Measurements from ENCODE around the gene LVRN.

Gene LVRN

DNA sequence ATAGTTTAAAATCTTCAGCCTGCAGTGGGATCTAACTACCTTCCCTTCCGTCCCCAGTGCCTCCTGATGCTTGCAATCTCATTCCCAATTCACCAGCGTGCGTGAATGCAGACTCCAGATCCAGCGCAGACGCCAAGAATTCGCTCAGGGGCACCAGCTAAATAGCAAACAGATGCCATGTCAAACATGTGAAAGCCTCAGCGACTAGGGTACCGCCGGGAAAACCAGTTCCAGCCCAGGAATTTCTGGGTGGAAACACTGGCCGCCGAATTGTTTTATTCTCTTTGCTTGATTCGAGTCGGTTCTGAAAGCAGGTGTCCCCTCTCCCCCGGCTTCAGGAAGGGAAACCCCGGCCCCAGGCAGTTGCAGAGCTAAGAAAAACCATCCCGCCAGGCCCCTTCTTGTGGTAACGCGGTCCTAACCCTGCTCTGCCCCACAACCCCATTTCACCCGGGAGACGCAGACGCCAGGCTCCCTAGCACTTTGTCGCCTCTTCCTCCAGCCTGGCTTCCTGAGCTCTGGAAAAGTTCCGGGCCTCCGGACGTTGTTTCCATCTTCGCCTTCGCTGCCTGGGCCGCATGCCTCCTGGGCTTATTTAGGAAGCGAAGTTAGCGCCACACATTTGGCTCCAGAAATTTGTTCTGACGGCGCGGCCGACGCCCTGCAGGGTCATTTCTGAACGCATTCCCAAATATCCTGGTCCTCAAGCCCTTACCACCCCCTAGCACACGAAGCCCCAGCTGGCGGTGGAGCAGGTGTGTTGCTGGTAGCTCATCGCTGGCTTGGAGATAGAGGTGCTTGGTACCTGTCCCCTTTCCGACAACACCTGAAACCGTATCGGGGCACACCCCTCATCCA lies 665 bp upstream of the LVRN start:
- no peak for DNase-seq

- no peak for DNase-seq
These were observed 509 bp downstream of the LVRN start for GRCh38 chr5:115962565-115963402.

DNA sequence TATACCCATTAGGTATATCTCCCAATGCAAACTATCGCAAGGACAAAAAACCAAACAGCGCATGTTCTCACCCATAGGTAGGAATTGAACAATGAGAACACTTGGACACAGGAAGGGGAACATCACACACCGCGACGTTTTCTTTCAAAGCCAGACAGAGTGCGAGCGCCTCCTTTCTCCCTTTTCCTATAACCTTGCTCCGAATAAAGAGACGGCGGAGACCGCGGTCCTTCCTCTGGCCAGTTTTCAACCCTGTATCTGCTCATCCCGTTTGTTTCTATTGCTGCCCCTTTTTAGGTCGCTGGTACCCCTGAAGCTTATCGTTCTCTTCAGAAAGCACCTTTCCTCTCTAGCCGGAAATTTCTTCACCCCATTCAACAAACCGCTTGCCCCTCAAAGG lies 1.3 kb downstream of the LVRN start:
- no peak for DNase-seq

GRCh38 chr5:115968770-115969169 lies 6.5 kb downstream of the LVRN start:
- DNase-seq, result no peak

DNA sequence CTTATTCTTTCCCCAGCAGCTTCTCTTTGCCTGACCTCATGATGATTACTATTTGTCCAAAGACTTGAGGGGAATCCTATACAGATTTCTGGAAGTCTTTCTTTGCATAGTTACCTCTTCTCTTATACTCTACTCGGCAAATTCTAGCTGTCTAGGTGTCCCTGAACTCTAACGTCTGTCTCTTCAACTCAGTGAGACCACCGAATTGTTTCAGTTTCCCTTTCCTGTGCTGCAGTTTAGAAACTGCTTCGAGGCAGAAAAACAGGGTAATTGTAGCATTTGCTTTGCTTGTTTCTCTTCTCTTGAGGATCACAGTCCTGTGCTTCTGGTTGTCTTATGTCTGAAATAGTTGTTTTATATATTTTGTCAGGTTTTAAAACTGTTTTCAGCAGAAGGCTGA lies 14.8 kb downstream of the LVRN start:
- no peak for DNase-seq

DNA sequence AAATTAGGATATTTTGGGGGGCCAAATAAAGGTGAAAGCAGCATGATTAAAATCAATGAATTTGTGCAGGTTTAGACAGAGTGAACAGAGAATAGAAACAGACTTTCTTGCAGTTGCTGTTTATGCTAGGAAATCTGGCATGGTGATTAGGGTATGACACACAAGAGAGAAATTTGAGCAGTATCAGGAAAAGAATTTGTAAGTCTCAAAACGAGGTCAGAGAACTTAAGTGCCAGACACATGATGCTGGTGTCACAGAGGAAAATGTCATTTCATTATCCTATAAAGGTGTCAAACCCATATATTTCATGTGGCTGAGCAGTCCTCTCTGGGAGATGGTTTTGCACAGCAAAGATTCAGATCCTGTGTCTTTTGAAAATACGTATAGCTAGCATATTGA lies 15.7 kb downstream of the LVRN start:
- DNase-seq, result no peak

GRCh38 chr5:115978779-115979178 lies 16.5 kb downstream of the LVRN start:
- no peak for DNase-seq

- DNase-seq, result no peak
These were observed 17.1 kb downstream of the LVRN start for GRCh38 chr5:115979201-115980041.

- no peak for DNase-seq
These were observed 21.2 kb downstream of the LVRN start for GRCh38 chr5:115983519-115983918.

- no peak for DNase-seq
These were observed 23.8 kb downstream of the LVRN start for GRCh38 chr5:115985802-115986757.

DNA sequence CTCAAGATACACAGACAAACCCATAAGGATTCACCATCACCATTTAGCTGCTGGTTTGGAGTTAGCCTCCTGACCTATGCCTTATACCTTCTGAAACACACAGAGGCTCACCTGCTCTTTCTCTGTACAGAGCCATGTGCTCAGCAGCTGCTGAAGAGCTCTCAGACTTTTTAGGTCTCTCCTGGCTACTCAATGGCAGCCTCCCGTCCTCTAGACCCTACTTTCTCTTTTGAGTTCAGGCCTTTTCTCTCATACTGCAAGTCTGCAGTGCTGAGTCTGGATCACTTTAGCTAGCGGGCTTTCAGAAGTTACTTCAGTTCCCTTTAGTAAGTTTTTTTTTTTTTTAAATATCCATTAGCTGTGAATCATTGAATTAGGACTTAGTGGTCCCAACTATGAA lies 25.7 kb downstream of the LVRN start:
- DNase-seq, result no peak

DNA sequence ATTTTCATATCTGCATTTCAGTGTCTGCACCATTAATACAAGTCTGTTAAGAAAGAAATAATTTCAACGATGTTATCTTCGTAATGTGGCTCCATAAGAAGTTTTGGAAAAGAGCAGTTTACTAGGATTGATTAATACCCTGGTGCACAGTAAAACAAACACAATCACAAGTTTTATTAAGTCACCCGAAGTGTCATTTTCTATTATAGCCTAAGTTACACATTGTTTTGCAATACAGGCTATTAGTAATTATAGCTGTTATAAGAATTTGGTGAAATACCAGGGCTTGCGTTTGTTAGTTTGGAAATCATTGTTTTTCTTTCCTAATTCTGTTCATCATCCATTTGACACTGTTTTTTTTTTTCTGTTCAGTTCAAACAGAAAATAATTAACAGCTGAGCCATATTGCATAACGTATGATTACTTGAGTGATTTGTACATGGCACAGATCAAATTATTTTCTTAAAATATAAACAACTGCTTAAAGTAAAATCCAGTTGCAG lies 30.6 kb downstream of the LVRN start:
- DNase-seq, result no peak

GRCh38 chr5:115995351-115995750 lies 33.1 kb downstream of the LVRN start:
- no peak for DNase-seq

GRCh38 chr5:116002116-116002906 lies 40.0 kb downstream of the LVRN start:
- no peak for DNase-seq

- no peak for DNase-seq
These were observed 42.0 kb downstream of the LVRN start for GRCh38 chr5:116004248-116004647.

- DNase-seq, result no peak
These were observed 47.5 kb downstream of the LVRN start for GRCh38 chr5:116009806-116010205.

DNA sequence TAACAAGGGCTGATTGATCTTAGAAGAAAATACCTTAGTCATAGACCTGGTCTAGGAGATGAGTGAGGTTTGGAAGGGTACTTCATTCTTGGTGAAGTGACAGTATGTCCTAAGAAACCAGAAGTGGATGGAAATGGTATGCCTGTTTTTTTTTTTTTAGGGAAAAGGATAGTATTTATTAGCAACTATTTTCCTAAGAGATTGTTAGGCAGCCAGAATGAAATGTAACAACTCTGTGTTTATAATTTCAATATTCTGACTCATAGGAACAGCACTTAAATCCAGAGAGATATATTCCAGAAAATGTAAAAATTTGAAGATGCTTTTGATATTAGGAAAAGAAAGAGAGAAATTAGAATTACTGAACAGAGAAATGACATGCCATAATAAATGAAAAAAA lies 48.8 kb downstream of the LVRN start:
- no peak for DNase-seq

GRCh38 chr5:116013207-116013785 lies 51.0 kb downstream of the LVRN start:
- no peak for DNase-seq

DNA sequence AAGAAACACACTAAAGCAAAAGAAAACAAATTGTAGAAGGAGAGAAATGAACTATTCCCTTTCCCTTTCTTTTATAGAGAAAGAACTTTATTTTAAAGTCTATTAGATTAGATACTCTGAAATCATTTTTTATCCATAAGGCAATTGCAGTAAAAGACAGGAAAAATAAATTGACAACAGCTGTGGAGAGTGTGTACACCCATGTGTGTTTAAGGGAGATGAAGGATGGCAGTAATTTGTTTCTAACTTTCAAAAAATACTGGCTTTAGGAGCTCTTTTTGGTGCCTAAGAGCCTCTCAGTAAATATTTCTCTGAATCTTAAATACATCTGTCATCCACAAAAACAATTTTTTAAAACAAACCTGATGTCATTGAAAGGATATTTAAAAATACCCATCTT lies 51.7 kb downstream of the LVRN start:
- DNase-seq, result no peak

DNA sequence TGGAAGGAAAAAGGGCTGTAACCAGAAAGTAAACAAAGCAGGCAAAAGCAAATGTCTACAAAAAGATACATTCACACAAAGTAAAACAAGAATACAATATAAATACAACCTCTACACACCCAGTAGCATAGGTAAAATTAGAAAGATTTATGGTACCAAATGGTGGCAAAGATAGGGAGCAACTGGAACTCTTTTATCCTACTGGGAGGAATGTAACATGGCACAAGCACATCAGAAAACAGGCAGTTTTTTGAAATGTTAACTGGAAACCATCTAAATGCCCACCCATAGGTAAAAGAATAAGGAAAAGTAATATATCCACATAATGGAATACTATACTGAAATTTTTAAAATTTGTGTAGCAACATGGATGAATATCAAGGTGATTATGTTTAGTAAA lies 61.3 kb downstream of the LVRN start:
- no peak for DNase-seq

DNA sequence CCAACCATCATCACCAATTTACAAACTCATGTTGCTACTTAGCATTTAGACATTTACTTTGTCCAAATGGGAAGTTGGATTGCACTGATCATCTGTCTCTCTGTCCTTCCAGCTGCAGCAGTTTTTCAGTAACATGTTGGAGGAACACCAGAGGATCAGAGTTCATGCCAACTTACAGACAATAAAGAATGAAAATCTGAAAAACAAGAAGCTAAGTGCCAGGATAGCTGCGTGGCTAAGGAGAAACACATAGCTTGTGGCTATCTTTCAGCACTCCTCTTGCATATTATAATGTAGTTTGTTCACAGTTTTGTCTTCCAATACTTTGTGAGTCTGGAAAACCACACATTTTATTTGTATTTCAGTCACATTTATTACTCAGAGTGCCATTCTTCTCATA lies 63.6 kb downstream of the LVRN start:
- no peak for DNase-seq
